Mucosa of descending colon (tissue), 3 donors: ENCODE data around the gene OGDHL. TPM values are rescaled to one million over a fixed set of nuclear protein-coding genes. Genes with fewer than 3 reads are reported as not detected.

ENCODE experiments used
- ATAC-seq: fragments of 200-7000 bp; cut with Tn5 transposase; one replicate; pipeline ENCODE4 v1.9.1; 2020; ENCODE audit warnings: mild to moderate bottlenecking, moderate library complexity
- DNase-seq, 3 donors: peaks; one replicate each; pipeline ENCODE4 v3.0.0-alpha.2; 2020
- H3K36me3 ChIP-seq: fragments of 200-600 bp; one replicate; pipeline ENCODE4 v1.8.0; 2021; ENCODE audit warnings: low read depth, mild to moderate bottlenecking
- H3K4me1 ChIP-seq: fragments of 200-600 bp; one replicate; pipeline ENCODE4 v1.8.0; 2021; ENCODE audit warnings: low read depth, mild to moderate bottlenecking
- H3K4me3 ChIP-seq: fragments of 200-600 bp; one replicate; pipeline ENCODE4 v1.8.0; 2021; ENCODE audit warnings: mild to moderate bottlenecking
- H3K9me3 ChIP-seq: fragments of 200-600 bp; one replicate; pipeline ENCODE4 v1.8.0; 2021; ENCODE audit warnings: mild to moderate bottlenecking
- CTCF ChIP-seq: fragments of 200-600 bp; IDR thresholded peaks from one replicate; pipeline ENCODE4 v1.8.0; 2022; ENCODE audit warnings: antibody characterized with exemption, mild to moderate bottlenecking
- intact Hi-C, 2 donors: fragments of 100-400 bp; cut with DNase I in 1 of 2; cut with micrococcal nuclease in 1 of 2; formaldehyde crosslinking; loops; one replicate each; pipeline versions ENCODE4 v1.11.0 to v1.11.1; 2022; cut with DNase I, micrococcal nuclease
- total RNA-seq, 3 donors: library from RNA; stranded (reverse); fragmentation: NEBNext Ultra II Directional in 2 of 3; extraction: Animal tissue kit (Norgen Biotek cat#: 25700) in 2 of 3; gene quantifications; one replicate each; pipeline versions ENCODE4 v1.2.1 to v1.2.4, GENCODE V29; 2021 to 2023
- donor health status: DM: no; HTN: no; CAD: no; lungs with moderate emphysema.
- donor health status: DM: no; HTN: no; CAD: no.
- donor health status: DM: no; HTN: yes; CAD: no.

Gene OGDHL
- total RNA-seq, 3 donors from 2014 or later, result 1.9 to 2.6 (median 2.5) TPM

- Histone ChIP-seq H3K36me3 (no peaks in the 10 kb centered on the region), H3K4me1 (no peaks in the 10 kb centered on the region), H3K9me3 (no peaks in the 10 kb centered on the region), H3K4me3 (no peak overlapping the region)
- TF ChIP-seq CTCF, result no peak
- DNase-seq (no peak), ATAC-seq (no peak)
- intact Hi-C loops, result no loop called here
Measured at GRCh38 chr10:49736564-49737113, 25.5 kb downstream of the OGDHL start.

GRCh38 chr10:49735848-49736563, 26.1 kb downstream of the OGDHL start:
- TF ChIP-seq CTCF, result no peak
- Histone ChIP-seq H3K36me3 (no peaks in the 10 kb centered on the region), H3K4me3 (no peak overlapping the region), H3K4me1 (no peaks in the 10 kb centered on the region), H3K9me3 (no peaks in the 10 kb centered on the region)
- DNase-seq (no peak), ATAC-seq (no peak)
- intact Hi-C loops, result no loop called here

GRCh38 chr10:49735161-49735560, 27.0 kb downstream of the OGDHL start:
- H3K36me3 ChIP-seq, result no peaks in the 10 kb centered on the region
- DNase-seq (no peak), ATAC-seq (no peak)
- intact Hi-C loops, result no loop called here
- no peaks in the 10 kb centered on the region for H3K4me1 ChIP-seq
- H3K4me3 ChIP-seq, result no peak overlapping the region
- H3K9me3 ChIP-seq, result no peaks in the 10 kb centered on the region
- TF ChIP-seq CTCF, result no peak

- Histone ChIP-seq H3K4me3 (no peak overlapping the region), H3K9me3 (no peaks in the 10 kb centered on the region), H3K36me3 (no peaks in the 10 kb centered on the region), H3K4me1 (no peaks in the 10 kb centered on the region)
- DNase-seq (peak in 2 of 3 donors; percentile 30 to 42), ATAC-seq (peak; percentile 94)
- intact Hi-C loops, result no loop called here
- no peak for TF ChIP-seq CTCF
Measured at GRCh38 chr10:49734676-49735075, 27.4 kb downstream of the OGDHL start.

- DNase-seq, result no peak
- TF ChIP-seq CTCF, result no peak
- no peak overlapping the region for H3K4me3 ChIP-seq
- intact Hi-C loops, result no loop called here
- no peak for ATAC-seq
- H3K4me1 ChIP-seq, result no peaks in the 10 kb centered on the region
- no peaks in the 10 kb centered on the region for H3K9me3 ChIP-seq
- H3K36me3 ChIP-seq, result no peaks in the 10 kb centered on the region
Measured at GRCh38 chr10:49733866-49734265, 28.3 kb downstream of the OGDHL start.
